ENCODE measurements around the gene ANGPT4. TPM values are rescaled to one million over a fixed set of nuclear protein-coding genes. Genes with fewer than 3 reads are reported as not detected.

The ANGPT4 gene
- total and polyA plus RNA-seq, 2 of the 8 experiments (the other 6 are each of a cell fraction or from before 2014, with no cell fraction given): 0.07 to 0.33 TPM

DNA sequence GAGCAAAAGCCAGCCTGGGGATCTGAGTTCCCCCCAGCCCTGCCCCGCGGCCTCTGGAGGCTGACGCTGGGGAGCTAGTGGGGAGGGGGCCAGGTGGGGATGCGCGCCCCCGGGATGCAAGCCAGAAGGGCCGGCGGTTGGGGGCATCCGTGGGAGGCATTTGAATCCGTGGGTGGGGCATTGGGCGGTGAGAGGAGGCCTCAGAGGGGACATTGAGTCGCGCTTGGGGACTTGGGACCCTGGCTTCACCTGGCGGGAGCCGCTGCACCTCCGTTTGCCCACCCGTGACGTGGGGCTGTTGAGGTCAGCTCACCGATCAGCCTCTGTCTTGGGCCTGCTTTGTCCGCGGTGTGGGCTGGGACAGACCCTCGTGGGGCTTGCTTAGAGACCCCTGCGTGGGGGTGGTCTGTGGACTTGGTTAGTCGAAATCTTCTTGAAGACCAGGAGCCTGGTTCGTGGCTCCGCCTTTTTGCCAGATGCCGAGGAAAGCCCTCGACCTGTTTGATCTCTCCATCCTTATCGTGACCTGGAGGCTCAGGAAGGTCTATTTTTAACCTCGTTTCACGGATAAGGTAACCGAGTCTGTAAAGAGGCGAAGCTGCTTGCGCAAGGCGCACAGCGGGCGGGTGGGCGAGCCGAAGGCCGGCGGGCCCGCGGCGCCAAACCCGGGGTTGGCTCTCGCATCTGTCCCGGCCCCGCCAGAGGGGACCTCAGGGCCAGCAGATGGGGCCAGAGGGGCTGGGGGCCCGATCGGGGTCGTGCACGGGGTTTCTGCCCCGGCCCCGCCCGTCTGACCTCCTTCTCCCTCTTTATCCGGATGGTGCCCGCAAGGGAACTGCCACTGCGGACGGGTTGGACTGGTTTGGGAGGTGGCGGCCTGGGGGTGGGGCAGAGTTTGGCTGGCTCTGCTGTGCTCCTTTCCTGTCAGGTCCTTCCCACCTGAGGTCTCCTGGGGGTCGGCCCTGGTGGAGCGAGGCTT is 74.3 kb downstream of the ANGPT4 start (continued):
- no peak for TF ChIP-seq NANOG (IDR thresholded peaks at IDR 0.05; ENCODE audit: insufficient read depth, low read depth, low read length, poor library complexity, severe bottlenecking)
- TF ChIP-seq EP300 (IDR thresholded peaks at IDR 0.05; ENCODE audit: borderline replicate concordance in 1 of 2, low read depth in 2 of 2, low read length in 2 of 2): no peak
- TF ChIP-seq POLR2A (IDR thresholded peaks at IDR 0.05; ENCODE audit: control extremely low read depth in 1 of 2, low read depth in 2 of 2, low read length in 2 of 2): no peak
- no peak for TF ChIP-seq ZNF274 (IDR thresholded peaks at IDR 0.05; ENCODE audit: borderline replicate concordance, extremely low read depth, low read length)
- TF ChIP-seq CEBPB (IDR thresholded peaks at IDR 0.05; ENCODE audit: low read depth, low read length): peak; percentile 95
- no peak for TF ChIP-seq PHF8 (conservative IDR thresholded peaks at IDR 0.05; ENCODE audit: low read depth, low read length)
- TF ChIP-seq, protein P1, sequence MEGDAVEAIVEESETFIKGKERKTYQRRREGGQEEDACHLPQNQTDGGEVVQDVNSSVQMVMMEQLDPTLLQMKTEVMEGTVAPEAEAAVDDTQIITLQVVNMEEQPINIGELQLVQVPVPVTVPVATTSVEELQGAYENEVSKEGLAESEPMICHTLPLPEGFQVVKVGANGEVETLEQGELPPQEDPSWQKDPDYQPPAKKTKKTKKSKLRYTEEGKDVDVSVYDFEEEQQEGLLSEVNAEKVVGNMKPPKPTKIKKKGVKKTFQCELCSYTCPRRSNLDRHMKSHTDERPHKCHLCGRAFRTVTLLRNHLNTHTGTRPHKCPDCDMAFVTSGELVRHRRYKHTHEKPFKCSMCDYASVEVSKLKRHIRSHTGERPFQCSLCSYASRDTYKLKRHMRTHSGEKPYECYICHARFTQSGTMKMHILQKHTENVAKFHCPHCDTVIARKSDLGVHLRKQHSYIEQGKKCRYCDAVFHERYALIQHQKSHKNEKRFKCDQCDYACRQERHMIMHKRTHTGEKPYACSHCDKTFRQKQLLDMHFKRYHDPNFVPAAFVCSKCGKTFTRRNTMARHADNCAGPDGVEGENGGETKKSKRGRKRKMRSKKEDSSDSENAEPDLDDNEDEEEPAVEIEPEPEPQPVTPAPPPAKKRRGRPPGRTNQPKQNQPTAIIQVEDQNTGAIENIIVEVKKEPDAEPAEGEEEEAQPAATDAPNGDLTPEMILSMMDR (IDR thresholded peaks at IDR 0.05; ENCODE audit: control extremely low read depth in 1 of 3, insufficient read depth in 1 of 3, low read depth in 1 of 3, low read length in 3 of 3): peak in 1 of 3 experiments; percentile 21; a peak in 1 of 4 replicates
- no peak for TF ChIP-seq SAP30 (IDR thresholded peaks at IDR 0.05; ENCODE audit: insufficient read depth, insufficient replicate concordance, low read length)
- TF ChIP-seq SP1 (IDR thresholded peaks at IDR 0.05; ENCODE audit: low read depth, low read length): peak; percentile 44; the same call in 1 of the 2 replicates
- TF ChIP-seq KDM1A (IDR thresholded peaks at IDR 0.05; ENCODE audit: borderline replicate concordance, low read length): no peak
- no peak for TF ChIP-seq CREB1 (IDR thresholded peaks at IDR 0.05)
- TF ChIP-seq, protein P2, sequence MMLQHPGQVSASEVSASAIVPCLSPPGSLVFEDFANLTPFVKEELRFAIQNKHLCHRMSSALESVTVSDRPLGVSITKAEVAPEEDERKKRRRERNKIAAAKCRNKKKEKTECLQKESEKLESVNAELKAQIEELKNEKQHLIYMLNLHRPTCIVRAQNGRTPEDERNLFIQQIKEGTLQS (IDR thresholded peaks at IDR 0.05; ENCODE audit: insufficient read depth, low read depth, low read length): no peak
- no peak for TF ChIP-seq BCL11A (IDR thresholded peaks at IDR 0.05; ENCODE audit: low read depth in 2 of 2, low read length in 2 of 2)
- TF ChIP-seq SP4 (IDR thresholded peaks at IDR 0.05; ENCODE audit: low read length): no peak
- TF ChIP-seq SRF (IDR thresholded peaks at IDR 0.05; ENCODE audit: low read depth, low read length): no peak
- TF ChIP-seq ASH2L (IDR thresholded peaks at IDR 0.05; ENCODE audit: low read length): peak; percentile 79
- no peak for TF ChIP-seq SIX5 (IDR thresholded peaks at IDR 0.05; ENCODE audit: low read depth, low read length)
- no peak for TF ChIP-seq TBP (IDR thresholded peaks at IDR 0.05; ENCODE audit: low read depth, low read length)
- 0 out of 2 replicates have a peak, but pooled peaks have one; percentile 21 for TF ChIP-seq TAF1 (IDR thresholded peaks at IDR 0.05; ENCODE audit: low read depth, low read length)
- peak; percentile 45 for TF ChIP-seq BACH1 (IDR thresholded peaks at IDR 0.05; ENCODE audit: low read length)
- no peak for TF ChIP-seq RXRA (IDR thresholded peaks at IDR 0.05; ENCODE audit: insufficient read depth, low read depth, low read length)
